GM18907 (cell line): Measurements from ENCODE around the gene PCDH15.
"Not testable (repeated sequence)": the region's sequence is repeated elsewhere in the genome, so short reads cannot be mapped to it uniquely, and the experiment has no call there.

Source experiments
- ATAC-seq: cut with Tn5 transposase; IDR thresholded peaks from one replicate; pipeline ENCODE4 v1.9.1; 2021; ENCODE audit warnings: mild to moderate bottlenecking, moderate library complexity; ENCODE audit not compliant: unreplicated experiment

Gene PCDH15

GRCh38 chr10:54415483-54415882, 385.5 kb downstream of the PCDH15 start:
- no peak for ATAC-seq

- no peak for ATAC-seq
Measured at GRCh38 chr10:54402576-54402975, 398.5 kb downstream of the PCDH15 start.

- no peak for ATAC-seq
Measured at GRCh38 chr10:54396031-54396430, 405.0 kb downstream of the PCDH15 start.

- not testable (repeated sequence) for ATAC-seq
Measured at GRCh38 chr10:54394598-54394997, 406.4 kb downstream of the PCDH15 start.

GRCh38 chr10:54372179-54372578, 428.9 kb downstream of the PCDH15 start:
- ATAC-seq, result no peak

- ATAC-seq, result no peak
Measured at GRCh38 chr10:54368984-54369383, 432.0 kb downstream of the PCDH15 start.

GRCh38 chr10:54363390-54363789, 437.6 kb downstream of the PCDH15 start:
- ATAC-seq, result no peak

GRCh38 chr10:54342058-54342457, 459.0 kb downstream of the PCDH15 start:
- no peak for ATAC-seq

GRCh38 chr10:54335296-54335695, 465.7 kb downstream of the PCDH15 start:
- no peak for ATAC-seq

GRCh38 chr10:54319341-54319740, 481.7 kb downstream of the PCDH15 start:
- no peak for ATAC-seq

GRCh38 chr10:54318470-54318869, 482.6 kb downstream of the PCDH15 start:
- ATAC-seq, result no peak

GRCh38 chr10:54314430-54314829, 486.6 kb downstream of the PCDH15 start:
- ATAC-seq, result no peak

GRCh38 chr10:54284526-54285193, 516.4 kb downstream of the PCDH15 start:
- ATAC-seq, result no peak

- no peak for ATAC-seq
Measured at GRCh38 chr10:54282012-54282411, 519.0 kb downstream of the PCDH15 start.

GRCh38 chr10:54266395-54266794, 534.6 kb downstream of the PCDH15 start:
- ATAC-seq, result no peak

- ATAC-seq, result no peak
Measured at GRCh38 chr10:54262726-54263125, 538.3 kb downstream of the PCDH15 start.

GRCh38 chr10:54259104-54259503, 541.9 kb downstream of the PCDH15 start:
- ATAC-seq, result no peak

GRCh38 chr10:54234832-54235231, 566.2 kb downstream of the PCDH15 start:
- no peak for ATAC-seq

GRCh38 chr10:54203401-54203800, 597.6 kb downstream of the PCDH15 start:
- ATAC-seq, result no peak

- ATAC-seq, result no peak
Measured at GRCh38 chr10:54198051-54198450, 603.0 kb downstream of the PCDH15 start.

GRCh38 chr10:54194806-54195205, 606.2 kb downstream of the PCDH15 start:
- no peak for ATAC-seq

- ATAC-seq, result no peak
Measured at GRCh38 chr10:54159924-54160323, 641.1 kb downstream of the PCDH15 start.

- ATAC-seq, result no peak
Measured at GRCh38 chr10:54148508-54148907, 652.5 kb downstream of the PCDH15 start.
